Epithelial cell of proximal tubule (primary cell): ENCODE measurements around the gene WNT7B. TPM values are rescaled to one million over a fixed set of nuclear protein-coding genes. Genes with fewer than 3 reads are reported as not detected.

Experiments used
- DNase-seq: peaks from one replicate; pipeline ENCODE4 v3.0.0-alpha.2; 2011; ENCODE audit warnings: low read depth
- H3K4me3 ChIP-seq: 2 replicates; pipeline ENCODE4 v1.5.1; 2011; ENCODE audit warnings: low read depth, mild to moderate bottlenecking, low read length
- CTCF ChIP-seq: conservative IDR thresholded peaks from 2 replicates; pipeline ENCODE4 v1.5.1; 2012; ENCODE audit warnings: low read depth, mild to moderate bottlenecking, low read length
- total RNA-seq: library from RNA; depleted of rRNA; stranded (reverse); fragments of >200 nt; gene quantifications from 2 replicates; pipeline ENCODE4 v1.2.3, GENCODE V29; 2015

The WNT7B gene
- total RNA-seq, result 30.1 and 112 TPM in 2 replicates

- TF ChIP-seq CTCF, result no peak
- H3K4me3 ChIP-seq, result peak within 1 kb of the TSS; percentile 64
- DNase-seq, result no peak
Measured at GRCh38 chr22:45977003-45977411, at the start of gene WNT7B. Gene WNT7B (minus strand): TSS chr22:45977162. CDS start chr22:45976754, 408 bp downstream.

GRCh38 chr22:46025973-46026898 is 49.3 kb upstream of the WNT7B start:
- no peak for DNase-seq
- H3K4me3 ChIP-seq, result no peak overlapping the region
- no peak for TF ChIP-seq CTCF

GRCh38 chr22:46025225-46025972 is 48.4 kb upstream of the WNT7B start:
- no peak for DNase-seq
- H3K4me3 ChIP-seq, result no peak overlapping the region
- TF ChIP-seq CTCF, result no peak

- no peak for DNase-seq
- no peak overlapping the region for H3K4me3 ChIP-seq
- no peak for TF ChIP-seq CTCF
Measured at GRCh38 chr22:46024136-46024840, 47.3 kb upstream of the WNT7B start.

DNA sequence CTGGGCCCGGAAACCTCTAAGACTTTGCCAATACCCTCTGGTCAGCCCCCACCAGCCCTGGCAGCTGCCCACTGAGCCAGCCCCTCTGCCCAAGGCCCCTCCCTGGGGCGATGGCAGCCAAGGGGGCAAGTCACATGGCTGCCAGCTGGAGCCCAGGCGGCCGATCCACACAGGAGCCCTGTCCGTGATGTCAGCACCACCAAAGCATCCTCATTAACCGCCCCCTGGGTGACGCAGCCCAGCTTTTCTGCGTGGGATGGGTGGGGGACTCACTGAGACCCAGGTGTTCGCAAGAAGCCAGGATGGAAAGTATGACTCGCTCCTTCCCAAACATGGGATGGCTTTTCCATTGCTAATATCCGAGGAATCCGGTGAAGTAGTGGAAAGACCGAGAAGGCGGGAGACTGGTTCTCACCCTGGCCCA is 46.6 kb upstream of the WNT7B start:
- DNase-seq, result no peak
- no peak for TF ChIP-seq CTCF
- H3K4me3 ChIP-seq, result no peak overlapping the region

DNA sequence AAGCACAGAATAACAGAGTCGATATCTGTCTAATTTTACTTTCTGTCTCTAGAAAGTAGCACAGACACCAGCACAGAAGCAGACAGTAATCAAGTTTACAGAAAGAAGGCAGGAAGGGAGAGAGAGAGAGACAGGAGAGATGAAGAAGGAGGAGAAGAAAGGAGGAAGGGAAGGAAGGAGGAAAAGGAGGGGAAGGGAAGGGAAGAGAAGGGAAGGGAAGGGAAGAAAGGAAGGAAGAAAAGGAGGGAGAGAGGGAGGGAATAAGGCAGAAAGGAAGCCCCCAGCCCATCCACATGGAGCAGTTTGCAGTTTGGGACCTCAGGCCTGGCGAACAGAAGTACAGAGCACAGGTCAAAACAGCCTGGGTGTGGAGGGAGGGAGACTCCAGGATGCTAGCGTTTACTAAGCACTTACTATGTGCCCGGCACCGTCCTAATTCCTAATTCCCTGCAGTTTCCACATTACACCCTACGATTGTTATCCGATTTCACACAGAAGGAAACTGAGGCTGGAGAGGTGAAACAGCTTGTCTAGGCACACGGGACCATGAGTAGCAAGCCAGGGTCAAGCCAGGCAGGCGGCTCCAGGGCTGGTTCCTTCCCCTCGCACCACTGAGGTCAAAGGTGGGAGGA is 46.0 kb upstream of the WNT7B start:
- TF ChIP-seq CTCF, result no peak
- no peak overlapping the region for H3K4me3 ChIP-seq
- no peak for DNase-seq
